Measurements from ENCODE around the gene P3H2. TPM values are rescaled to one million over a fixed set of nuclear protein-coding genes. Genes with fewer than 3 reads are reported as not detected.
"Not testable (repeated sequence)": the region's sequence is repeated elsewhere in the genome, so short reads cannot be mapped to it uniquely, and the experiment has no call there.

P3H2 gene
- total RNA-seq, 4 donors from 2014 or later: 15.6 to 41.5 (median 27.1) TPM

- TF ChIP-seq CTCF (IDR thresholded peaks at IDR 0.05) (no peak), POLR2AphosphoS5 (IDR thresholded peaks at IDR 0.05) (no peak), EP300 (IDR thresholded peaks at IDR 0.05) (no peak), POLR2A (IDR thresholded peaks at IDR 0.05; ENCODE audit: low read depth) (no peak)
- H3K27me3 ChIP-seq: no peaks in the 10 kb centered on the region
- H3K36me3 ChIP-seq: no peaks in the 10 kb centered on the region
- 87% methylated on average over 4 of the region's 4 CpGs for WGBS
- no peak overlapping the region for H3K27ac ChIP-seq (replicated peaks in 1 of 4)
- no peaks in the 10 kb centered on the region for H3K9me3 ChIP-seq
- no peak overlapping the region for H3K4me3 ChIP-seq
- peaks cover 0 to 6% (median 3%) of the 10 kb centered on the region in 4 donors for H3K4me1 ChIP-seq
- no peak for DNase-seq (ENCODE audit: extremely low spot score)
- intact Hi-C loops (cut with DNase I): no loop called here
These were observed 46.3 kb upstream of the P3H2 start for GRCh38 chr3:190166948-190167347.

- H3K27ac ChIP-seq (replicated peaks in 1 of 4): no peak overlapping the region
- peaks cover 0 to 6% (median 3%) of the 10 kb centered on the region in 4 donors for H3K4me1 ChIP-seq
- intact Hi-C loops (cut with DNase I): no loop called here
- no peaks in the 10 kb centered on the region for H3K9me3 ChIP-seq
- DNase-seq (ENCODE audit: extremely low spot score): no peak
- no peaks in the 10 kb centered on the region for H3K36me3 ChIP-seq
- no peak overlapping the region for H3K4me3 ChIP-seq
- TF ChIP-seq EP300 (IDR thresholded peaks at IDR 0.05): no peak
- no peak for TF ChIP-seq CTCF (IDR thresholded peaks at IDR 0.05)
- TF ChIP-seq POLR2A (IDR thresholded peaks at IDR 0.05; ENCODE audit: low read depth): no peak
- no peak for TF ChIP-seq POLR2AphosphoS5 (IDR thresholded peaks at IDR 0.05)
- H3K27me3 ChIP-seq: no peaks in the 10 kb centered on the region
These were observed 44.6 kb upstream of the P3H2 start for GRCh38 chr3:190165253-190165652.

- H3K4me3 ChIP-seq; H3K4me1 ChIP-seq; H3K36me3 ChIP-seq; H3K27ac ChIP-seq (replicated peaks in 1 of 4); intact Hi-C loops (cut with DNase I); DNase-seq (ENCODE audit: extremely low spot score); H3K9me3 ChIP-seq; H3K27me3 ChIP-seq: not testable (repeated sequence)
- 96% methylated on average over 7 of the region's 9 CpGs for WGBS
These were observed 41.3 kb upstream of the P3H2 start for GRCh38 chr3:190162013-190162412.

- Histone ChIP-seq H3K27ac (replicated peaks in 1 of 4) (no peak overlapping the region), H3K36me3 (no peaks in the 10 kb centered on the region), H3K4me1 (no peaks in the 10 kb centered on the region), H3K9me3 (no peaks in the 10 kb centered on the region), H3K27me3 (no peaks in the 10 kb centered on the region), H3K4me3 (no peak overlapping the region)
- TF ChIP-seq POLR2AphosphoS5 (IDR thresholded peaks at IDR 0.05): no peak
- TF ChIP-seq EP300 (IDR thresholded peaks at IDR 0.05): no peak
- TF ChIP-seq CTCF (IDR thresholded peaks at IDR 0.05): no peak
- no peak for TF ChIP-seq POLR2A (IDR thresholded peaks at IDR 0.05; ENCODE audit: low read depth)
- WGBS: 92% methylated on average over 5 of the region's 5 CpGs
- DNase-seq (ENCODE audit: extremely low spot score): no peak
- intact Hi-C loops (cut with DNase I): no loop called here
These were observed 39.3 kb upstream of the P3H2 start for GRCh38 chr3:190159902-190160435.

GRCh38 chr3:190158261-190158660 lies 37.6 kb upstream of the P3H2 start:
- TF ChIP-seq CTCF (IDR thresholded peaks at IDR 0.05) (no peak), POLR2A (IDR thresholded peaks at IDR 0.05; ENCODE audit: low read depth) (no peak), EP300 (IDR thresholded peaks at IDR 0.05) (no peak), POLR2AphosphoS5 (IDR thresholded peaks at IDR 0.05) (no peak)
- WGBS: 53% methylated on average over 2 of the region's 2 CpGs
- H3K27me3 ChIP-seq: no peaks in the 10 kb centered on the region
- no peak overlapping the region for H3K4me3 ChIP-seq
- H3K4me1 ChIP-seq: no peaks in the 10 kb centered on the region
- no peaks in the 10 kb centered on the region for H3K36me3 ChIP-seq
- no peaks in the 10 kb centered on the region for H3K9me3 ChIP-seq
- DNase-seq (ENCODE audit: extremely low spot score): no peak
- no peak overlapping the region for H3K27ac ChIP-seq (replicated peaks in 1 of 4)
- intact Hi-C loops (cut with DNase I): no loop called here
